KMS-11 (cell line): Measurements from ENCODE around the gene CTXND1.

Source experiments
- H2AFZ ChIP-seq: fragments of 200-600 bp; sonication (generic); 2 replicates; pipeline ENCODE4 v1.6.1; 2016; ENCODE audit warnings: antibody characterized with exemption, mixed run types, low read depth
- H3K27ac ChIP-seq: fragments of 200-600 bp; sonication (generic); 2 replicates; pipeline ENCODE4 v1.6.1; 2016; ENCODE audit warnings: mild to moderate bottlenecking, mixed run types
- H3K27me3 ChIP-seq: fragments of 200-600 bp; sonication (generic); 2 replicates; pipeline ENCODE4 v1.6.1; 2017; ENCODE audit warnings: mild to moderate bottlenecking, low read depth, mixed run types, moderate library complexity; ENCODE audit not compliant: insufficient read depth
- H3K36me3 ChIP-seq: fragments of 200-600 bp; sonication (generic); 2 replicates; pipeline ENCODE4 v1.6.1; 2017; ENCODE audit warnings: mild to moderate bottlenecking, mixed run types; ENCODE audit not compliant: insufficient read depth
- H3K4me1 ChIP-seq: fragments of 200-600 bp; sonication (generic); 2 replicates; pipeline ENCODE4 v1.6.1; 2016; ENCODE audit warnings: mild to moderate bottlenecking, low read depth, mixed run types; ENCODE audit not compliant: poor library complexity, severe bottlenecking
- H3K4me2 ChIP-seq: fragments of 200-600 bp; sonication (generic); 2 replicates; pipeline ENCODE4 v1.7.0; 2016; ENCODE audit warnings: mild to moderate bottlenecking, mixed run types
- H3K4me3 ChIP-seq: fragments of 200-600 bp; sonication (generic); IDR thresholded peaks from 2 replicates; pipeline ENCODE4 v1.6.1; 2017; ENCODE audit warnings: low read depth, low read length, mixed read lengths; ENCODE audit not compliant: insufficient read depth
- H3K79me2 ChIP-seq: fragments of 200-600 bp; sonication (generic); 2 replicates; pipeline ENCODE4 v1.6.1; 2016; ENCODE audit warnings: low read depth, mixed run types; ENCODE audit not compliant: insufficient read depth
- H3K9ac ChIP-seq: fragments of 200-600 bp; sonication (generic); 2 replicates; pipeline ENCODE4 v1.6.1; 2016; ENCODE audit warnings: mild to moderate bottlenecking, mixed run types
- H4K20me1 ChIP-seq: fragments of 200-600 bp; sonication (generic); 2 replicates; pipeline ENCODE4 v1.6.1; 2016; ENCODE audit warnings: mild to moderate bottlenecking, mixed run types; ENCODE audit not compliant: insufficient read depth
- CTCF ChIP-seq: fragments of 200-600 bp; sonication (generic); conservative IDR thresholded peaks from 2 replicates; pipeline ENCODE4 v1.6.1; 2017; ENCODE audit warnings: low read depth, mild to moderate bottlenecking, antibody characterized with exemption, low read length, moderate library complexity, mixed read lengths

Gene CTXND1

GRCh38 chr15:80283531-80283930 lies 31.5 kb upstream of the CTXND1 start:
- Histone ChIP-seq H4K20me1 (no peaks in the 10 kb centered on the region), H3K27me3 (no peaks in the 10 kb centered on the region), H3K9ac (no peak overlapping the region), H3K36me3 (no peaks in the 10 kb centered on the region), H2AFZ (no peak overlapping the region), H3K79me2 (no peaks in the 10 kb centered on the region), H3K4me2 (no peak overlapping the region), H3K4me1 (no peaks in the 10 kb centered on the region), H3K27ac (no peak overlapping the region), H3K4me3 (no peak overlapping the region)
- TF ChIP-seq CTCF, result no peak

- no peak overlapping the region for H3K4me3 ChIP-seq
- no peaks in the 10 kb centered on the region for H4K20me1 ChIP-seq
Observed at GRCh38 chr15:80277147-80277546, 25.1 kb upstream of the CTXND1 start.

GRCh38 chr15:80275961-80276360 lies 23.9 kb upstream of the CTXND1 start:
- no peaks in the 10 kb centered on the region for H3K79me2 ChIP-seq
- no peak overlapping the region for H3K27ac ChIP-seq
- TF ChIP-seq CTCF, result no peak
- H3K27me3 ChIP-seq, result no peaks in the 10 kb centered on the region
- H3K36me3 ChIP-seq, result no peaks in the 10 kb centered on the region
- H3K4me2 ChIP-seq, result no peak overlapping the region
- H3K4me3 ChIP-seq, result no peak overlapping the region
- H3K4me1 ChIP-seq, result no peaks in the 10 kb centered on the region
- H2AFZ ChIP-seq, result no peak overlapping the region
- no peaks in the 10 kb centered on the region for H4K20me1 ChIP-seq
- H3K9ac ChIP-seq, result no peak overlapping the region

More at GRCh38 chr15:80277147-80277546, 25.1 kb upstream of the CTXND1 start:
- H3K27me3 ChIP-seq, result no peaks in the 10 kb centered on the region
- no peak overlapping the region for H3K27ac ChIP-seq
- H3K9ac ChIP-seq, result no peak overlapping the region
- TF ChIP-seq CTCF, result no peak
- H3K36me3 ChIP-seq, result no peaks in the 10 kb centered on the region
- H3K4me2 ChIP-seq, result no peak overlapping the region
- no peaks in the 10 kb centered on the region for H3K79me2 ChIP-seq
- no peaks in the 10 kb centered on the region for H3K4me1 ChIP-seq
- no peak overlapping the region for H2AFZ ChIP-seq

GRCh38 chr15:80274996-80275395 lies 23.0 kb upstream of the CTXND1 start:
- no peak overlapping the region for H2AFZ ChIP-seq
- H3K79me2 ChIP-seq, result no peaks in the 10 kb centered on the region
- H3K4me3 ChIP-seq, result no peak overlapping the region
- no peaks in the 10 kb centered on the region for H3K36me3 ChIP-seq
- no peak overlapping the region for H3K4me2 ChIP-seq
- no peaks in the 10 kb centered on the region for H4K20me1 ChIP-seq
- H3K27me3 ChIP-seq, result no peaks in the 10 kb centered on the region
- no peaks in the 10 kb centered on the region for H3K4me1 ChIP-seq
- H3K9ac ChIP-seq, result no peak overlapping the region
- H3K27ac ChIP-seq, result no peak overlapping the region
- TF ChIP-seq CTCF, result no peak
